CD14-positive monocyte (primary cell): Measurements from ENCODE around the gene MED26. TPM values are rescaled to one million over a fixed set of nuclear protein-coding genes. Genes with fewer than 3 reads are reported as not detected.

Source experiments
- DNase-seq, 3 donors: peaks; one replicate each; pipeline ENCODE4 v3.0.0-alpha.2; 2011 to 2022
- H2AFZ ChIP-seq: 2 replicates; pipeline ENCODE4 v1.6.0; 2012; ENCODE audit warnings: mild to moderate bottlenecking, low read depth, low read length, inconsistent platforms; ENCODE audit not compliant: insufficient read depth, poor library complexity, severe bottlenecking
- H3K27ac ChIP-seq, 2 donors: 1 replicate in 1 of 2; 2 replicates in 1 of 2; pipeline ENCODE4 v1.5.1; 2012 to 2013; ENCODE audit warnings: low read length in 2 of 2, control low read depth in 1 of 2, inconsistent platforms in 1 of 2, low read depth in 1 of 2, mild to moderate bottlenecking in 1 of 2
- H3K27me3 ChIP-seq, 2 donors: one replicate each; pipeline versions ENCODE4 v1.6.0 to v1.6.1; 2011 to 2013; ENCODE audit warnings: low read length in 2 of 2; ENCODE audit not compliant: control insufficient read depth in 2 of 2, insufficient read depth in 2 of 2
- H3K36me3 ChIP-seq, 2 donors: replicated peaks in 1 of 2; 1 replicate in 1 of 2; 2 replicates in 1 of 2; pipeline versions ENCODE4 v1.5.1 to v1.6.1; 2012 to 2013; ENCODE audit warnings: low read length in 2 of 2, control low read depth in 1 of 2, inconsistent platforms in 1 of 2, mild to moderate bottlenecking in 1 of 2; ENCODE audit not compliant: insufficient read depth in 2 of 2, control insufficient read depth in 1 of 2
- H3K4me1 ChIP-seq, 2 donors: 1 replicate in 1 of 2; 2 replicates in 1 of 2; pipeline versions ENCODE4 v1.5.1 to v1.6.1; 2012 to 2013; ENCODE audit warnings: low read length in 2 of 2, control low read depth in 1 of 2, inconsistent platforms in 1 of 2, mild to moderate bottlenecking in 1 of 2, moderate library complexity in 1 of 2; ENCODE audit not compliant: insufficient read depth in 2 of 2, control insufficient read depth in 1 of 2
- H3K4me2 ChIP-seq: replicated peaks from 2 replicates; pipeline ENCODE3; 2012; ENCODE audit warnings: low read length, moderate library complexity, mild to moderate bottlenecking; ENCODE audit not compliant: poor library complexity, severe bottlenecking; ENCODE audit errors: extremely low read depth
- H3K4me3 ChIP-seq, 3 experiments: fragments of 200-600 bp in 1 of 3; sonication (generic) in 1 of 3; replicated peaks in 1 of 3; 1 replicate in 2 of 3; 2 replicates in 1 of 3; pipeline ENCODE4 v1.5.1; 2011 to 2013; ENCODE audit warnings: low read length in 3 of 3, mild to moderate bottlenecking in 3 of 3, control low read depth in 2 of 3, low read depth in 2 of 3, inconsistent platforms in 1 of 3, moderate library complexity in 1 of 3
- H3K79me2 ChIP-seq: 2 replicates; pipeline ENCODE4 v1.6.0; 2012; ENCODE audit warnings: mild to moderate bottlenecking, control low read depth, inconsistent platforms, low read length, moderate library complexity; ENCODE audit not compliant: insufficient read depth
- H3K9ac ChIP-seq: 2 replicates; pipeline ENCODE4 v1.6.0; 2017; ENCODE audit warnings: low read length, mild to moderate bottlenecking; ENCODE audit not compliant: insufficient read depth, poor library complexity, severe bottlenecking
- H3K9me3 ChIP-seq, 2 donors: replicated peaks in 1 of 2; 1 replicate in 1 of 2; 2 replicates in 1 of 2; pipeline versions ENCODE4 v1.5.1 to v1.6.1; 2012 to 2013; ENCODE audit warnings: low read length in 2 of 2, control low read depth in 1 of 2; ENCODE audit not compliant: control insufficient read depth in 1 of 2, insufficient read depth in 1 of 2
- H4K20me1 ChIP-seq: 2 replicates; pipeline ENCODE4 v1.6.0; 2012; ENCODE audit warnings: mild to moderate bottlenecking, low read length, control low read depth, moderate library complexity; ENCODE audit not compliant: insufficient read depth
- H3K27ac Mint-ChIP-seq, 7 donors: one replicate each; pipeline ENCODE4 v1.8.0; 2020; ENCODE audit warnings: mild to moderate bottlenecking in 7 of 7, mixed read lengths in 7 of 7, moderate library complexity in 6 of 7, inconsistent platforms in 2 of 7
- H3K27me3 Mint-ChIP-seq, 3 donors: one replicate each; pipeline ENCODE4 v1.8.0; 2021 to 2022; ENCODE audit warnings: low read depth in 3 of 3, mild to moderate bottlenecking in 3 of 3, mixed read lengths in 3 of 3, moderate library complexity in 3 of 3, inconsistent platforms in 1 of 3
- H3K36me3 Mint-ChIP-seq, 2 donors: one replicate each; pipeline ENCODE4 v1.8.0; 2020; ENCODE audit warnings: mixed read lengths in 2 of 2, inconsistent platforms in 1 of 2, mild to moderate bottlenecking in 1 of 2
- H3K4me1 Mint-ChIP-seq: one replicate; pipeline ENCODE4 v1.8.0; 2020; ENCODE audit warnings: mild to moderate bottlenecking, mixed read lengths
- H3K4me3 Mint-ChIP-seq, 2 donors: one replicate each; pipeline ENCODE4 v1.8.0; 2020; ENCODE audit warnings: mild to moderate bottlenecking in 2 of 2, mixed read lengths in 2 of 2, moderate library complexity in 1 of 2
- H3K9me3 Mint-ChIP-seq, 7 donors: one replicate each; pipeline ENCODE4 v1.8.0; 2020 to 2022; ENCODE audit warnings: mixed read lengths in 7 of 7, mild to moderate bottlenecking in 6 of 7, moderate library complexity in 6 of 7, inconsistent platforms in 2 of 7
- CTCF ChIP-seq: fragments of 200-600 bp; IDR thresholded peaks from one replicate; pipeline ENCODE4 v1.8.0; 2022; ENCODE audit warnings: antibody characterized with exemption, mild to moderate bottlenecking
- WGBS: methylation state at CpG from one replicate; pipeline ENCODE4 v1.1.5; 2013; ENCODE audit warnings: missing lambda C conversion rate; ENCODE audit not compliant: insufficient coverage; 5-methylcytosine and 5-hydroxymethylcytosine counted together
- intact Hi-C, 2 donors: fragments of 100-400 bp; cut with micrococcal nuclease; formaldehyde crosslinking; loops; one replicate each; pipeline versions ENCODE4 v1.15.0 to v1.15.1; 2023
- polyA plus RNA-seq, 3 donors: library from polyadenylated mRNA; depleted of rRNA in 1 of 3; unstranded in 2 of 3; stranded (reverse) in 1 of 3; fragments of 300-500 nt in 2 of 3; fragments of >200 nt in 1 of 3; fragmentation: Illumina TruSeq in 2 of 3; gene quantifications; 1 replicate in 2 of 3; 2 replicates in 1 of 3; pipeline ENCODE4 v1.2.3, GENCODE V29; 2012 to 2021

The MED26 gene
- polyA plus RNA-seq, 3 donors = 1.1 to 7.1 (median 2.1) TPM

GRCh38 chr19:16587833-16588823 lies 39.9 kb downstream of the MED26 start:
- Histone ChIP-seq H3K4me2 (peak overlapping the region; percentile 81), H3K4me3 (peak overlapping the region in 1 of 3 experiments; percentile 75), H3K4me1 (peaks cover 60 to 74% of the 10 kb centered on the region in 2 donors), H3K27me3 (no peaks in the 10 kb centered on the region), H3K79me2 (peaks cover 90% of the 10 kb centered on the region), H3K9me3 (no peaks in the 10 kb centered on the region), H3K9ac (peak overlapping the region; percentile 83), H4K20me1 (peaks cover 67% of the 10 kb centered on the region), H3K27ac (peak overlapping the region; percentile 99 to 100), H2AFZ (no peak overlapping the region), H3K36me3 (no peaks in the 10 kb centered on the region)
- no peaks in the 10 kb centered on the region for H3K9me3 Mint-ChIP-seq
- intact Hi-C loops = loop anchor here in 1 of 2 donors (2.0 to 10.0 kb wide), 3 partner anchors 15 to 143 kb away; partner anchors contain the start of genes CHERP and SLC35E1
- DNase-seq = peak; percentile 71 to 87 (median 82)
- no peak for TF ChIP-seq CTCF
- peak overlapping the region; percentile 62 to 87 for H3K4me3 Mint-ChIP-seq
- peaks cover 0 to 5% (median 0%) of the 10 kb centered on the region in 3 donors for H3K27me3 Mint-ChIP-seq
- peaks cover 76% of the 10 kb centered on the region for H3K4me1 Mint-ChIP-seq
- H3K36me3 Mint-ChIP-seq = peaks cover 8 to 16% of the 10 kb centered on the region in 2 donors
- H3K27ac Mint-ChIP-seq = peak overlapping the region; percentile 96 to 98 (median 97)
- WGBS = 10% methylated on average over 19 of the region's 26 CpGs

GRCh38 chr19:16586991-16587832 lies 40.8 kb downstream of the MED26 start:
- Histone ChIP-seq H3K27ac (peak overlapping the region; percentile 99 to 100), H2AFZ (no peak overlapping the region), H3K9me3 (no peaks in the 10 kb centered on the region), H3K4me2 (peak overlapping the region; percentile 81), H4K20me1 (peaks cover 67% of the 10 kb centered on the region), H3K4me3 (peak overlapping the region in 1 of 3 experiments; percentile 75), H3K36me3 (no peaks in the 10 kb centered on the region), H3K9ac (peak overlapping the region; percentile 83), H3K4me1 (peaks cover 62 to 75% of the 10 kb centered on the region in 2 donors), H3K27me3 (no peaks in the 10 kb centered on the region), H3K79me2 (peaks cover 90% of the 10 kb centered on the region)
- peaks cover 0 to 3% (median 0%) of the 10 kb centered on the region in 3 donors for H3K27me3 Mint-ChIP-seq
- TF ChIP-seq CTCF = no peak
- H3K4me1 Mint-ChIP-seq = peaks cover 73% of the 10 kb centered on the region
- H3K9me3 Mint-ChIP-seq = no peaks in the 10 kb centered on the region
- H3K27ac Mint-ChIP-seq = peak overlapping the region; percentile 96 to 98 (median 97)
- intact Hi-C loops = loop anchor here in 1 of 2 donors (2.0 to 10.0 kb wide), 3 partner anchors 14 to 142 kb away; partner anchors contain the start of genes CHERP and SLC35E1
- H3K36me3 Mint-ChIP-seq = peaks cover 5 to 7% of the 10 kb centered on the region in 2 donors
- H3K4me3 Mint-ChIP-seq = peak overlapping the region; percentile 62 to 87
- DNase-seq = peak; percentile 34 to 94 (median 82)
- 31% methylated on average over 11 of the region's 20 CpGs for WGBS
